HCT116 (cell line): ENCODE results near the gene C9. TPM values are rescaled to one million over a fixed set of nuclear protein-coding genes. Genes with fewer than 3 reads are reported as not detected.

ENCODE experiments used
- ATAC-seq: fragments of 200-7000 bp; cut with Tn5 transposase; 2 replicates; pipeline ENCODE4 v1.9.1; 2020; ENCODE audit warnings: mild to moderate bottlenecking, moderate library complexity
- BruUV-seq: library from RNA; stranded (reverse); fragments of 400-500 nt; replicated peaks from 2 replicates; lab custom pipeline; 2021; lab: Mats Ljungman, UMichigan
- CTCF ChIA-PET: fragments of 300-600 bp; sonication (Branson Sonifier 250); formaldehyde crosslinking; loops from one replicate; lab custom pipeline; 2021; ENCODE audit warnings: antibody characterized with exemption; lab: Charles Lee
- POLR2A ChIA-PET: fragments of 300-600, 350-600 bp; sonication (Branson Sonifier 250); formaldehyde crosslinking; loops from one replicate; lab custom pipeline; 2021; ENCODE audit warnings: antibody characterized with exemption; lab: Charles Lee
- RAD21 ChIA-PET, 2 experiments: fragments of 300-600 bp; sonication (Branson Sonifier 250); formaldehyde crosslinking; loops; one replicate each; lab custom pipeline; 2023; ENCODE audit warnings: low total read pairs in 2 of 2; ENCODE audit not compliant: uncharacterized antibody in 2 of 2, unreplicated experiment in 2 of 2, low non-redundant PET in 1 of 2; lab: Charles Lee
- DNase-seq: peaks from one replicate; pipeline ENCODE4 v3.0.0-alpha.2; 2010; ENCODE audit warnings: low read depth, low spot score
- H2AFZ ChIP-seq: fragments of 200-600 bp; shearing (Covaris generic), sonication (generic); 2 replicates; pipeline ENCODE4 v1.6.1; 2017; ENCODE audit warnings: low read depth, mixed run types, mixed read lengths, antibody characterized with exemption, low read length; ENCODE audit not compliant: poor library complexity, severe bottlenecking
- H3K27ac ChIP-seq: 2 replicates; pipeline ENCODE4 v1.5.1; 2012; ENCODE audit warnings: low read depth, low read length
- H3K27me3 ChIP-seq: fragments of 200-600 bp; sonication (generic); 2 replicates; pipeline ENCODE4 v1.6.1; 2016; ENCODE audit warnings: mixed run types, low read length, mixed read lengths; ENCODE audit not compliant: insufficient read depth
- H3K36me3 ChIP-seq, 2 experiments: fragments of 200-500 bp in 1 of 2; fragments of 200-600 bp in 1 of 2; sonication (Bioruptor generic) in 1 of 2; sonication (generic) in 1 of 2; 2 replicates each; pipeline versions ENCODE4 v1.5.1 to v1.6.1; 2014 to 2016; ENCODE audit warnings: low read length in 2 of 2, inconsistent platforms in 1 of 2, mixed read lengths in 1 of 2, mixed run types in 1 of 2; ENCODE audit not compliant: insufficient read depth in 2 of 2, control insufficient read depth in 1 of 2
- H3K4me1 ChIP-seq, 2 experiments: fragments of 200-600 bp in 1 of 2; sonication (generic) in 1 of 2; 2 replicates each; pipeline versions ENCODE4 v1.5.1 to v1.6.1; 2012 to 2017; ENCODE audit warnings: low read length in 2 of 2, inconsistent platforms in 1 of 2, mild to moderate bottlenecking in 1 of 2, mixed read lengths in 1 of 2, mixed run types in 1 of 2, moderate library complexity in 1 of 2; ENCODE audit not compliant: insufficient read depth in 2 of 2, control insufficient read depth in 1 of 2
- H3K4me2 ChIP-seq: fragments of 200-600 bp; sonication (generic); 2 replicates; pipeline ENCODE4 v1.6.1; 2017; ENCODE audit warnings: mixed run types, low read length, mixed read lengths
- H3K4me3 ChIP-seq, 2 experiments: fragments of 200-600 bp in 1 of 2; sonication (generic) in 1 of 2; replicated peaks in 1 of 2; 2 replicates each; pipeline ENCODE4 v1.5.1; 2011 to 2016; ENCODE audit warnings: low read length in 2 of 2, control low read depth in 1 of 2, low read depth in 1 of 2, mild to moderate bottlenecking in 1 of 2, mixed read lengths in 1 of 2, mixed run types in 1 of 2
- H3K79me2 ChIP-seq: fragments of 200-600 bp; sonication (generic); 2 replicates; pipeline ENCODE4 v1.6.1; 2017; ENCODE audit warnings: mild to moderate bottlenecking, mixed run types, low read length, moderate library complexity, mixed read lengths; ENCODE audit not compliant: insufficient read depth
- H3K9ac ChIP-seq: fragments of 200-600 bp; sonication (generic); 2 replicates; pipeline ENCODE4 v1.6.1; 2016; ENCODE audit warnings: low read length, mixed read lengths
- H3K9me2 ChIP-seq: fragments of 200-600 bp; sonication (generic), shearing (Covaris generic); 2 replicates; pipeline ENCODE4 v1.6.1; 2017; ENCODE audit warnings: mixed run types, mild to moderate bottlenecking, moderate library complexity; ENCODE audit not compliant: insufficient read depth
- H3K9me3 ChIP-seq, 2 experiments: fragments of 200-500 bp in 1 of 2; fragments of 200-600 bp in 1 of 2; sonication (Bioruptor generic) in 1 of 2; sonication (generic) in 1 of 2; 2 replicates each; pipeline ENCODE4 v1.6.1; 2014 to 2017; ENCODE audit warnings: low read length in 2 of 2, mixed read lengths in 2 of 2, inconsistent platforms in 1 of 2, low read depth in 1 of 2, mild to moderate bottlenecking in 1 of 2, mixed run types in 1 of 2, moderate library complexity in 1 of 2; ENCODE audit not compliant: control insufficient read depth in 1 of 2, insufficient read depth in 1 of 2
- H4K20me1 ChIP-seq: fragments of 200-600 bp; sonication (generic), shearing (Covaris generic); 2 replicates; pipeline ENCODE4 v1.6.1; 2017; ENCODE audit warnings: mixed run types, mild to moderate bottlenecking, moderate library complexity; ENCODE audit not compliant: insufficient read depth
- ATF3 ChIP-seq: IDR thresholded peaks from 2 replicates; pipeline ENCODE4 v1.6.1; 2012
- CEBPB ChIP-seq: IDR thresholded peaks from 2 replicates; pipeline ENCODE4 v1.6.1; 2012; ENCODE audit warnings: low read depth
- EZH2 ChIP-seq: fragments of 200-600 bp; sonication (generic); IDR thresholded peaks from 2 replicates; pipeline ENCODE4 v1.6.1; 2017; ENCODE audit warnings: antibody characterized with exemption, mixed run types
- EZH2phosphoT487 ChIP-seq: fragments of 200-600 bp; IDR thresholded peaks from 2 replicates; pipeline ENCODE4 v1.6.1; 2018; ENCODE audit warnings: antibody characterized with exemption, borderline replicate concordance
- JUND ChIP-seq: IDR thresholded peaks from 2 replicates; pipeline ENCODE4 v1.6.1; 2012
- MAX ChIP-seq: IDR thresholded peaks from 2 replicates; pipeline ENCODE4 v1.6.1; 2012
- POLR2A ChIP-seq: IDR thresholded peaks from 2 replicates; pipeline ENCODE4 v1.7.0; 2011; ENCODE audit warnings: borderline replicate concordance; ENCODE audit not compliant: insufficient read depth, insufficient read length; ENCODE audit errors: extremely low read depth
- RAD21 ChIP-seq: IDR thresholded peaks from 2 replicates; pipeline ENCODE4 v1.6.1; 2012; ENCODE audit warnings: low read depth, mild to moderate bottlenecking
- SP1 ChIP-seq: IDR thresholded peaks from 2 replicates; pipeline ENCODE4 v1.6.1; 2012; ENCODE audit warnings: low read depth
- SRF ChIP-seq: IDR thresholded peaks from 2 replicates; pipeline ENCODE4 v1.6.1; 2012; ENCODE audit warnings: low read depth
- ZBTB33 ChIP-seq: IDR thresholded peaks from 2 replicates; pipeline ENCODE4 v1.6.1; 2011; ENCODE audit warnings: mild to moderate bottlenecking, low read length, moderate library complexity; ENCODE audit not compliant: insufficient replicate concordance; ENCODE audit errors: extremely low read depth
- ZNF274 ChIP-seq: fragments of 200-500 bp; sonication (Bioruptor generic); IDR thresholded peaks from 2 replicates; pipeline ENCODE4 v1.6.1; 2014; ENCODE audit warnings: mild to moderate bottlenecking, low read depth, low read length, inconsistent platforms
- intact Hi-C: fragments of 100-400 bp; cut with micrococcal nuclease; formaldehyde crosslinking; loops from 2 replicates; pipeline ENCODE4 v1.10.0; 2022
- total RNA-seq: library from RNA; stranded (reverse); gene quantifications from one replicate; pipeline ENCODE4 v1.2.1, GENCODE V29; 2021; ENCODE audit not compliant: unreplicated experiment

The C9 gene
- total RNA-seq, 1 experiment from 2014 or later, result 0.34 TPM

GRCh38 chr5:39381376-39381775 is 17.1 kb upstream of the C9 start:
- Histone ChIP-seq H3K27me3 (no peaks in the 10 kb centered on the region), H3K4me2 (no peak overlapping the region), H3K9ac (no peak overlapping the region), H3K9me2 (no peaks in the 10 kb centered on the region), H3K36me3 (no peaks in the 10 kb centered on the region), H4K20me1 (no peaks in the 10 kb centered on the region), H3K9me3 (no peaks in the 10 kb centered on the region), H2AFZ (no peak overlapping the region), H3K4me1 (no peaks in the 10 kb centered on the region), H3K27ac (no peak overlapping the region), H3K79me2 (no peaks in the 10 kb centered on the region), H3K4me3 (no peak overlapping the region)
- DNase-seq (no peak), ATAC-seq (no peak)
- POLR2A ChIA-PET, result no interaction called here
- intact Hi-C loops, result no loop called here
- CTCF ChIA-PET, result no interaction called here
- TF ChIP-seq RAD21 (no peak), EZH2 (no peak), ZBTB33 (no peak), SRF (no peak), JUND (no peak), SP1 (no peak), MAX (no peak), ZNF274 (no peak), POLR2A (no peak), EZH2phosphoT487 (no peak), ATF3 (no peak), CEBPB (no peak)
- RAD21 ChIA-PET, result no interaction called here
- BruUV-seq, result no TSS peak
